IMR-90 (cell line): ENCODE data around the gene MTA3. TPM values are rescaled to one million over a fixed set of nuclear protein-coding genes. Genes with fewer than 3 reads are reported as not detected.

ENCODE experiments used
- ATAC-seq: fragments of 200-7000 bp; cut with Tn5 transposase; 2 replicates; pipeline ENCODE4 v1.9.1; 2020; ENCODE audit warnings: low read depth, mild to moderate bottlenecking, moderate library complexity
- BruUV-seq: library from RNA; stranded (reverse); fragments of 400-500 nt; replicated peaks from 2 replicates; lab custom pipeline; 2021; lab: Mats Ljungman, UMichigan
- CTCF ChIA-PET: fragments of 300-600 bp; formaldehyde crosslinking; extraction: SDS; loops from one replicate; lab custom pipeline; 2021; ENCODE audit warnings: antibody characterized with exemption; lab: Yijun Ruan, JAX
- POLR2A ChIA-PET: fragments of 300-600 bp; sonication (Branson Sonifier 250); formaldehyde crosslinking; loops from one replicate; lab custom pipeline; 2022; ENCODE audit warnings: antibody characterized with exemption; ENCODE audit not compliant: unreplicated experiment; lab: Charles Lee
- DNase-seq: peaks from one replicate; pipeline ENCODE4 v3.0.0; 2013
- H2AFZ ChIP-seq: replicated peaks from 2 replicates; pipeline ENCODE3; 2013; ENCODE audit warnings: low read length, mild to moderate bottlenecking; ENCODE audit not compliant: poor library complexity
- H2AK5ac ChIP-seq: 2 replicates; pipeline ENCODE4 v1.6.1; 2013; ENCODE audit warnings: low read depth, low read length, inconsistent platforms
- H2AK9ac ChIP-seq: replicated peaks from 2 replicates; pipeline ENCODE3; 2013; ENCODE audit warnings: mild to moderate bottlenecking, low read depth, low read length, moderate library complexity; ENCODE audit not compliant: poor library complexity
- H2BK120ac ChIP-seq: 2 replicates; pipeline ENCODE4 v1.6.1; 2013; ENCODE audit warnings: low read depth, low read length, inconsistent platforms
- H2BK15ac ChIP-seq: 3 replicates; pipeline ENCODE4 v1.6.1; 2013; ENCODE audit warnings: low read depth, low read length, inconsistent platforms
- H2BK20ac ChIP-seq: 2 replicates; pipeline ENCODE4 v1.6.1; 2013; ENCODE audit warnings: low read depth, mild to moderate bottlenecking, inconsistent platforms, low read length, moderate library complexity
- H2BK5ac ChIP-seq: 2 replicates; pipeline ENCODE4 v1.6.1; 2013; ENCODE audit warnings: mild to moderate bottlenecking, low read depth, low read length, inconsistent platforms; ENCODE audit not compliant: poor library complexity, severe bottlenecking
- H3K14ac ChIP-seq: replicated peaks from 2 replicates; pipeline ENCODE4 v1.6.1; 2013; ENCODE audit warnings: low read depth, low read length, inconsistent platforms
- H3K18ac ChIP-seq: 2 replicates; pipeline ENCODE4 v1.6.1; 2013; ENCODE audit warnings: low read depth, low read length, control low read depth
- H3K23ac ChIP-seq: 2 replicates; pipeline ENCODE4 v1.6.1; 2013; ENCODE audit warnings: low read depth, low read length, inconsistent platforms
- H3K27ac ChIP-seq: 2 replicates; pipeline ENCODE4 v1.5.1; 2013; ENCODE audit warnings: mild to moderate bottlenecking, control low read depth, low read length; ENCODE audit not compliant: insufficient read depth
- H3K27me3 ChIP-seq: 2 replicates; pipeline ENCODE4 v1.6.1; 2013; ENCODE audit warnings: low read length; ENCODE audit not compliant: control insufficient read depth, insufficient read depth
- H3K36me3 ChIP-seq: 2 replicates; pipeline ENCODE4 v1.6.1; 2013; ENCODE audit warnings: low read length, mixed read lengths; ENCODE audit not compliant: control insufficient read depth, insufficient read depth
- H3K4ac ChIP-seq: 2 replicates; pipeline ENCODE4 v1.6.1; 2013; ENCODE audit warnings: low read depth, low read length, inconsistent platforms
- H3K4me1 ChIP-seq: 2 replicates; pipeline ENCODE4 v1.6.1; 2013; ENCODE audit warnings: low read length, mixed read lengths; ENCODE audit not compliant: control insufficient read depth, insufficient read depth
- H3K4me2 ChIP-seq: 2 replicates; pipeline ENCODE4 v1.6.1; 2013; ENCODE audit warnings: low read depth, mild to moderate bottlenecking, control low read depth, low read length, moderate library complexity
- H3K4me3 ChIP-seq: 2 replicates; pipeline ENCODE4 v1.5.1; 2013; ENCODE audit warnings: low read depth, mild to moderate bottlenecking, control low read depth, low read length, moderate library complexity; ENCODE audit not compliant: insufficient read depth
- H3K56ac ChIP-seq: 2 replicates; pipeline ENCODE4 v1.6.1; 2013; ENCODE audit warnings: low read length, inconsistent platforms; ENCODE audit not compliant: insufficient read depth; ENCODE audit errors: extremely low read depth
- H3K79me1 ChIP-seq, 2 experiments: 2 replicates each; pipeline ENCODE4 v1.6.1; 2013; ENCODE audit warnings: low read length in 2 of 2, inconsistent platforms in 1 of 2, low read depth in 1 of 2
- H3K9ac ChIP-seq: 2 replicates; pipeline ENCODE4 v1.6.1; 2013; ENCODE audit warnings: low read depth, low read length, control low read depth
- H3K9me1 ChIP-seq: 2 replicates; pipeline ENCODE4 v1.6.1; 2013; ENCODE audit warnings: low read length, inconsistent platforms; ENCODE audit not compliant: insufficient read depth
- H3K9me3 ChIP-seq: 2 replicates; pipeline ENCODE4 v1.6.1; 2013; ENCODE audit warnings: low read length; ENCODE audit not compliant: control insufficient read depth, insufficient read depth
- H4K20me1 ChIP-seq: 2 replicates; pipeline ENCODE4 v1.6.1; 2013; ENCODE audit warnings: low read length, inconsistent platforms; ENCODE audit not compliant: insufficient read depth
- H4K5ac ChIP-seq: 2 replicates; pipeline ENCODE4 v1.6.1; 2013; ENCODE audit warnings: mild to moderate bottlenecking, low read depth, low read length, control low read depth
- H4K8ac ChIP-seq, 2 experiments: 2 replicates each; pipeline ENCODE4 v1.6.1; 2013; ENCODE audit warnings: low read depth in 2 of 2, low read length in 2 of 2, control low read depth in 1 of 2, inconsistent platforms in 1 of 2
- H4K91ac ChIP-seq: 2 replicates; pipeline ENCODE4 v1.6.1; 2013; ENCODE audit warnings: low read depth, low read length, inconsistent platforms; ENCODE audit not compliant: insufficient read depth
- BHLHE40 ChIP-seq: fragments of 150-350 bp; IDR thresholded peaks from 2 replicates; pipeline ENCODE4 v1.6.1; 2016; ENCODE audit warnings: mild to moderate bottlenecking, low read depth, low read length
- CEBPB ChIP-seq: IDR thresholded peaks from 2 replicates; pipeline ENCODE4 v1.6.1; 2012; ENCODE audit warnings: low read depth, low read length, improper control_type of control experiment
- CTCF ChIP-seq: conservative IDR thresholded peaks from 2 replicates; pipeline ENCODE4 v1.5.1; 2012; ENCODE audit warnings: mild to moderate bottlenecking, low read depth, low read length, improper control_type of control experiment
- FOS ChIP-seq: fragments of 150-350 bp; IDR thresholded peaks from 2 replicates; pipeline ENCODE4 v1.6.1; 2016; ENCODE audit warnings: low read depth, low read length
- MAFK ChIP-seq: IDR thresholded peaks from 2 replicates; pipeline ENCODE4 v1.6.1; 2012; ENCODE audit warnings: low read depth, low read length, improper control_type of control experiment
- MAZ ChIP-seq: IDR thresholded peaks from 2 replicates; pipeline ENCODE4 v1.6.1; 2012; ENCODE audit warnings: low read depth, mild to moderate bottlenecking, low read length, improper control_type of control experiment, moderate library complexity, borderline replicate concordance
- MXI1 ChIP-seq: IDR thresholded peaks from 2 replicates; pipeline ENCODE4 v1.6.1; 2012; ENCODE audit warnings: low read depth, mild to moderate bottlenecking, low read length, moderate library complexity, borderline replicate concordance
- NFE2L2 ChIP-seq: fragments of 150-350 bp; IDR thresholded peaks from 2 replicates; pipeline ENCODE4 v1.6.1; 2016; ENCODE audit warnings: low read depth, mild to moderate bottlenecking, low read length
- POLR2A ChIP-seq: IDR thresholded peaks from 2 replicates; pipeline ENCODE4 v1.6.1; 2012; ENCODE audit warnings: mild to moderate bottlenecking, low read depth, low read length
- RAD21 ChIP-seq: IDR thresholded peaks from 2 replicates; pipeline ENCODE4 v1.6.1; 2012; ENCODE audit warnings: low read length, improper control_type of control experiment
- RFX5 ChIP-seq: IDR thresholded peaks from 2 replicates; pipeline ENCODE4 v1.8.0; 2012; ENCODE audit warnings: low read depth, mild to moderate bottlenecking, low read length, moderate library complexity
- SMC3 ChIP-seq: fragments of 150-350 bp; IDR thresholded peaks from 2 replicates; pipeline ENCODE4 v1.6.1; 2016; ENCODE audit warnings: low read depth, mild to moderate bottlenecking, antibody characterized with exemption, low read length, moderate library complexity
- WGBS, 2 experiments: methylation state at CpG; one replicate each; pipeline versions ENCODE4 v1.1.5 to v1.1.7; 2013; ENCODE audit warnings: missing lambda C conversion rate in 2 of 2; ENCODE audit not compliant: insufficient read length in 1 of 2; ENCODE audit errors: extremely low coverage in 2 of 2; 5-methylcytosine and 5-hydroxymethylcytosine counted together
- dilution Hi-C: fragments of 300-500 bp; cut with HindIII; formaldehyde crosslinking; loops from one replicate; pipeline ENCODE4 v1.14.3; 2018; ENCODE audit warnings: low sequenced_read_pairs; ENCODE audit not compliant: unreplicated experiment
- in situ Hi-C: fragments of 300-500 bp; cut with MboI; formaldehyde crosslinking; loops from 3 replicates; pipeline ENCODE4 v1.14.3; 2019; ENCODE audit warnings: low sequenced_read_pairs, inconsistent platforms, mixed read lengths
- intact Hi-C: fragments of 100-400 bp; cut with micrococcal nuclease; formaldehyde crosslinking; loops from 2 replicates; pipeline ENCODE4 v1.10.0; 2022
- polyA plus RNA-seq, 3 experiments: library from polyadenylated mRNA; depleted of rRNA; stranded (reverse); fragments of >200 nt; gene quantifications; 2 replicates each; pipeline ENCODE4 v1.2.3, GENCODE V29; 2012; ENCODE audit warnings: low replicate concordance in 1 of 3
- total RNA-seq: library from RNA; depleted of rRNA; stranded (reverse); fragments of >200 nt; gene quantifications from 2 replicates; pipeline ENCODE4 v1.2.3, GENCODE V29; 2012

MTA3 gene
- total and polyA plus RNA-seq, 2 of the 4 experiments (the other 2 are of a cell fraction) = 31.9 to 34.3 TPM

GRCh38 chr2:42757981-42758740 is 189.7 kb downstream of the MTA3 start:
- intact Hi-C loops (no loop called here), in situ Hi-C loops (no loop called here), dilution Hi-C loops (no loop called here)
- no peak overlapping the region for H2AK9ac ChIP-seq
- no peak overlapping the region for H3K23ac ChIP-seq
- no peak overlapping the region for H4K5ac ChIP-seq
- no peak overlapping the region for H3K27ac ChIP-seq
- TF ChIP-seq MXI1 (no peak), BHLHE40 (no peak), MAZ (no peak), SMC3 (no peak), FOS (no peak), RAD21 (no peak), CEBPB (no peak), NFE2L2 (no peak), RFX5 (no peak), CTCF (no peak), POLR2A (no peak), MAFK (no peak)
- ChIA-PET POLR2A (no interaction called here), CTCF (no interaction called here)
- WGBS, 2 experiments = no CpG with 5 or more reads among the region's 4 CpGs
- H3K4me1 ChIP-seq = no peaks in the 10 kb centered on the region
- H3K4me3 ChIP-seq = no peak overlapping the region
- H3K9ac ChIP-seq = no peak overlapping the region
- no peaks in the 10 kb centered on the region for H3K9me3 ChIP-seq
- H3K27me3 ChIP-seq = no peaks in the 10 kb centered on the region; the same call in 1 of the 2 replicates
- H2BK15ac ChIP-seq = no peak overlapping the region
- no peak overlapping the region for H2AK5ac ChIP-seq
- DNase-seq = no peak
- peaks cover 6% of the 10 kb centered on the region; the same call in 1 of the 2 replicates for H3K9me1 ChIP-seq
- H3K79me1 ChIP-seq = no peaks in the 10 kb centered on the region
- H2AFZ ChIP-seq = no peak overlapping the region
- no TSS peak for BruUV-seq
- H3K36me3 ChIP-seq = peaks cover 3% of the 10 kb centered on the region; the same call in 1 of the 2 replicates
- no peak overlapping the region for H3K56ac ChIP-seq
- no peak overlapping the region for H2BK120ac ChIP-seq
- no peak overlapping the region for H3K4ac ChIP-seq
- no peak overlapping the region for H4K91ac ChIP-seq
- no peak overlapping the region for H3K18ac ChIP-seq
- H3K14ac ChIP-seq = no peak overlapping the region
- H2BK20ac ChIP-seq = no peak overlapping the region
- no peak for ATAC-seq
- H4K8ac ChIP-seq = no peak overlapping the region
- H3K4me2 ChIP-seq = no peak overlapping the region
- no peak overlapping the region for H2BK5ac ChIP-seq
- no peaks in the 10 kb centered on the region for H4K20me1 ChIP-seq
